Transverse colon (tissue), 3 donors: ENCODE results near the gene INO80E.

Experiments
- POLR2A ChIP-seq: fragments of 450-650 bp; IDR thresholded peaks from one replicate; pipeline ENCODE4 v1.6.1; 2016; ENCODE audit warnings: antibody characterized with exemption, mild to moderate bottlenecking, moderate library complexity
- TF ChIP-seq, protein P1 (sequence below), 5 experiments: fragments of 200-600 bp in 3 of 5; fragments of 450-650 bp in 2 of 5; sonication (generic) in 3 of 5; IDR thresholded peaks; 1 replicate in 2 of 5; 2 replicates in 3 of 5; pipeline ENCODE4 v1.5.1; 2016 to 2017; ENCODE audit warnings: antibody characterized with exemption in 5 of 5, inconsistent platforms in 3 of 5, mild to moderate bottlenecking in 2 of 5, moderate library complexity in 1 of 5

DNA sequence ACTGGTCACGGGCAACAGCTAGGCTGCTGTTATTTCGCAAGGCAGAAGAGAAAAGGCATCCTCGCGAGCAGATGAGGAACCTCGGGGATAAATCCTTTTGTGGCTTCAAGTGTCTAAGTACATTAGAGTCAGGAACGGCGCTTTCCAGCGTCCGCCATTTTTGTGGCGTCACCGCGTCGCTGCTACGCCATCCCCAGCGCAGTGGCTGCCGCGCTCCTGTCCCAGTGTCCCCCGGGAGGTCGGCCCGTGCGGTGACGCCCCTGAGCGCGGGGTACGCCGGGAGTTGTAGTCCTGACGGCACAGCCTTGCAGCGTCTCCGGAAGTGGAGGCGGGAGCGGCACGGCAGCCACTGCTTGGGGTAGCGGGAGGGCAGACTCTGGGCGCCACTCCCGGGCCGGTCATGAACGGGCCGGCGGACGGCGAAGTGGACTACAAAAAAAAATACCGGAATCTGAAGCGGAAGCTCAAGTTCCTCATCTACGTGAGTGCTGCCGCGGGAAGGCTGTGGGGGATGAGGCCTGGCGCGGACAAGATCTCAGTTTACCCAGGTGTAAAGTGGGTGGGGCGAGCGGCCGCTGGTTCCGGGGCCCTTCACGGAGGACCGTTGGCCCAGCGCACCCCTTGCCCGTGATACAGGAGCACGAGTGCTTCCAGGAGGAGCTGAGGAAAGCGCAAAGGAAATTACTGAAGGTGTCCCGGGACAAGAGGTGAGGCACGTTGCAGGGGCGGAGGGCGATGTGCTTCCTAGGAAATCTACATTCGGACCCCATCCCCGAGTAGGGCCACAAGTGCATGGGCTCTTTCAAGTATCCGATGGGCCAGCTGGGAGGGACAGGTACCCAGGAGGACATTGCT is at the start of gene INO80E:
- TF ChIP-seq, protein P1, sequence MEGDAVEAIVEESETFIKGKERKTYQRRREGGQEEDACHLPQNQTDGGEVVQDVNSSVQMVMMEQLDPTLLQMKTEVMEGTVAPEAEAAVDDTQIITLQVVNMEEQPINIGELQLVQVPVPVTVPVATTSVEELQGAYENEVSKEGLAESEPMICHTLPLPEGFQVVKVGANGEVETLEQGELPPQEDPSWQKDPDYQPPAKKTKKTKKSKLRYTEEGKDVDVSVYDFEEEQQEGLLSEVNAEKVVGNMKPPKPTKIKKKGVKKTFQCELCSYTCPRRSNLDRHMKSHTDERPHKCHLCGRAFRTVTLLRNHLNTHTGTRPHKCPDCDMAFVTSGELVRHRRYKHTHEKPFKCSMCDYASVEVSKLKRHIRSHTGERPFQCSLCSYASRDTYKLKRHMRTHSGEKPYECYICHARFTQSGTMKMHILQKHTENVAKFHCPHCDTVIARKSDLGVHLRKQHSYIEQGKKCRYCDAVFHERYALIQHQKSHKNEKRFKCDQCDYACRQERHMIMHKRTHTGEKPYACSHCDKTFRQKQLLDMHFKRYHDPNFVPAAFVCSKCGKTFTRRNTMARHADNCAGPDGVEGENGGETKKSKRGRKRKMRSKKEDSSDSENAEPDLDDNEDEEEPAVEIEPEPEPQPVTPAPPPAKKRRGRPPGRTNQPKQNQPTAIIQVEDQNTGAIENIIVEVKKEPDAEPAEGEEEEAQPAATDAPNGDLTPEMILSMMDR (IDR thresholded peaks at IDR 0.05) = no peak
- peak; percentile 35 for TF ChIP-seq POLR2A
